GM12865 (cell line): ENCODE data around the gene PEAR1.
A peak's percentile ranks its signal among the peaks of the same experiment; 100 is the strongest.
"Not testable (repeated sequence)": the region's sequence is repeated elsewhere in the genome, so short reads cannot be mapped to it uniquely, and the experiment has no call there.

ENCODE experiments used
- DNase-seq: peaks from one replicate; pipeline ENCODE4 v3.0.0; 2010; ENCODE audit warnings: low read depth
- H3K4me3 ChIP-seq: 2 replicates; pipeline ENCODE4 v1.5.1; 2011; ENCODE audit warnings: mild to moderate bottlenecking, low read depth, low read length, control low read depth
- CTCF ChIP-seq: IDR thresholded peaks from 2 replicates; pipeline ENCODE4 v1.5.1; 2011; ENCODE audit warnings: low read length, control low read depth, low read depth, inconsistent platforms; ENCODE audit not compliant: insufficient read depth; ENCODE audit errors: missing control alignments

PEAR1 gene

GRCh38 chr1:156925154-156926010 is 31.9 kb downstream of the PEAR1 start:
- DNase-seq, result no peak
- H3K4me3 ChIP-seq, result no peak overlapping the region
- TF ChIP-seq CTCF, result no peak

GRCh38 chr1:156926175-156926574 is 32.7 kb downstream of the PEAR1 start:
- no peak for TF ChIP-seq CTCF
- DNase-seq, result peak; percentile 54

GRCh38 chr1:156926695-156927094 is 33.2 kb downstream of the PEAR1 start:
- DNase-seq, H3K4me3 ChIP-seq: not testable (repeated sequence)

More at GRCh38 chr1:156926175-156926574, 32.7 kb downstream of the PEAR1 start:
- H3K4me3 ChIP-seq, result no peak overlapping the region

GRCh38 chr1:156927215-156928042 is 33.9 kb downstream of the PEAR1 start:
- TF ChIP-seq CTCF, result peak; percentile 72
- peak; percentile 68 for DNase-seq
- no peak overlapping the region for H3K4me3 ChIP-seq

GRCh38 chr1:156928043-156928602 is 34.6 kb downstream of the PEAR1 start:
- no peak for DNase-seq
- no peak for TF ChIP-seq CTCF
- H3K4me3 ChIP-seq, result no peak overlapping the region

- no peak overlapping the region for H3K4me3 ChIP-seq
- no peak for DNase-seq
- no peak for TF ChIP-seq CTCF
These were observed 36.2 kb downstream of the PEAR1 start for GRCh38 chr1:156929596-156930238.
